ENCODE measurements around the gene FKBP1C. TPM values are rescaled to one million over a fixed set of nuclear protein-coding genes. Genes with fewer than 3 reads are reported as not detected.
"Not testable (repeated sequence)": the region's sequence is repeated elsewhere in the genome, so short reads cannot be mapped to it uniquely, and the experiment has no call there.

FKBP1C gene
- 0.89 TPM for polyA plus RNA-seq (2012; ENCODE audit: insufficient read length, low read depth)

DNA sequence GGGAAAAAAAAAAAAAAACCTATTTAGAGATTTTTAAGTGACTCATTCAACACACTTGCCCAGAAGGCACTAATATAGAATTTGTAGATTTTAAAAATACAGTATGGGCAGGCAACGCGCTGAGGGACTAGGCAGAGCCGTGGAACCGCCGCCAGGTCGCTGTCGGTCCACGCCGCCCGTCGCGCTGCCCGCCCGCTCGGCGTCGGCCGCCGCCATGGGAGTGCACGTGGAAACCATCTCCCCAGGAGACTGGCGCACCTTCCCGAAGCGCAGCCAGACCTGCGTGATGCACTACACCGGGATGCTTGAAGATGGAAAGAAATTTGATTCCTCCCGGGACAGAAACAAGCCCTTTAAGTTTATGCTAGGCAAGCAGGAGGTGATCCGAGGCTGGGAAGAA is at the start of gene FKBP1C:
Gene FKBP1C, plus strand, starts transcription at position 127 of the 400 bp plus-strand sequence.
- TF ChIP-seq POLR2AphosphoS5 (IDR thresholded peaks at IDR 0.05; ENCODE audit: low read depth, low read length); TAF1 (IDR thresholded peaks at IDR 0.05; ENCODE audit: borderline replicate concordance, insufficient read depth, low read length): not testable (repeated sequence)
- TF ChIP-seq, protein P1, sequence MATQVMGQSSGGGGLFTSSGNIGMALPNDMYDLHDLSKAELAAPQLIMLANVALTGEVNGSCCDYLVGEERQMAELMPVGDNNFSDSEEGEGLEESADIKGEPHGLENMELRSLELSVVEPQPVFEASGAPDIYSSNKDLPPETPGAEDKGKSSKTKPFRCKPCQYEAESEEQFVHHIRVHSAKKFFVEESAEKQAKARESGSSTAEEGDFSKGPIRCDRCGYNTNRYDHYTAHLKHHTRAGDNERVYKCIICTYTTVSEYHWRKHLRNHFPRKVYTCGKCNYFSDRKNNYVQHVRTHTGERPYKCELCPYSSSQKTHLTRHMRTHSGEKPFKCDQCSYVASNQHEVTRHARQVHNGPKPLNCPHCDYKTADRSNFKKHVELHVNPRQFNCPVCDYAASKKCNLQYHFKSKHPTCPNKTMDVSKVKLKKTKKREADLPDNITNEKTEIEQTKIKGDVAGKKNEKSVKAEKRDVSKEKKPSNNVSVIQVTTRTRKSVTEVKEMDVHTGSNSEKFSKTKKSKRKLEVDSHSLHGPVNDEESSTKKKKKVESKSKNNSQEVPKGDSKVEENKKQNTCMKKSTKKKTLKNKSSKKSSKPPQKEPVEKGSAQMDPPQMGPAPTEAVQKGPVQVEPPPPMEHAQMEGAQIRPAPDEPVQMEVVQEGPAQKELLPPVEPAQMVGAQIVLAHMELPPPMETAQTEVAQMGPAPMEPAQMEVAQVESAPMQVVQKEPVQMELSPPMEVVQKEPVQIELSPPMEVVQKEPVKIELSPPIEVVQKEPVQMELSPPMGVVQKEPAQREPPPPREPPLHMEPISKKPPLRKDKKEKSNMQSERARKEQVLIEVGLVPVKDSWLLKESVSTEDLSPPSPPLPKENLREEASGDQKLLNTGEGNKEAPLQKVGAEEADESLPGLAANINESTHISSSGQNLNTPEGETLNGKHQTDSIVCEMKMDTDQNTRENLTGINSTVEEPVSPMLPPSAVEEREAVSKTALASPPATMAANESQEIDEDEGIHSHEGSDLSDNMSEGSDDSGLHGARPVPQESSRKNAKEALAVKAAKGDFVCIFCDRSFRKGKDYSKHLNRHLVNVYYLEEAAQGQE (IDR thresholded peaks at IDR 0.05; ENCODE audit: insufficient read depth in 1 of 2, low read depth in 2 of 2, low read length in 2 of 2): not testable (repeated sequence)

DNA sequence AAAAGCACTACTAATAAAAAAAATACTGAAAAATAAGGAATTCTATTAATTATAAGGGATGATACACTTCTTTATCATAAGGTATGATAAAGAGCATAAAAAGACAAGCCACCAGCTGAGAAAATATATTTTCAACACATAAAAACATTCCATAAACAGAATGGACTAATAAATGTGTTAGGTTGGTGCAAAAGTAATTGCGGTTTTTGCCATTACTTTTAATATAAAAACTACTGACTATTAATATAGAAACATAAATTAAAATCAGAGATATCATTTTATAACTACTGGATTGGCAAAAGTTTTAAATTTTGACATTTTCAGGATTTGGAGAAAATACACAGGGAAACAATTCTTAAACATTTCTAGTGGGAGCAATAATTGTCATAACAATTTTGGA is 37.1 kb upstream of the FKBP1C start:
- no peak for TF ChIP-seq TAF1 (IDR thresholded peaks at IDR 0.05; ENCODE audit: borderline replicate concordance, insufficient read depth, low read length)
- no peak for TF ChIP-seq FOXP2 (optimal IDR thresholded peaks at IDR 0.05; ENCODE audit: borderline replicate concordance, extremely low read depth, extremely low read length, insufficient read depth)
- TF ChIP-seq, protein P1 (IDR thresholded peaks at IDR 0.05; ENCODE audit: insufficient read depth in 1 of 2, low read depth in 2 of 2, low read length in 2 of 2): no peak
- TF ChIP-seq POLR2AphosphoS5 (IDR thresholded peaks at IDR 0.05; ENCODE audit: low read depth, low read length): no peak
- TF ChIP-seq SIN3A (IDR thresholded peaks at IDR 0.05; ENCODE audit: borderline replicate concordance, insufficient read depth, low read length): no peak

- TF ChIP-seq SIN3A (IDR thresholded peaks at IDR 0.05; ENCODE audit: borderline replicate concordance, insufficient read depth, low read length): no peak
- no peak for TF ChIP-seq POLR2AphosphoS5 (IDR thresholded peaks at IDR 0.05; ENCODE audit: low read depth, low read length)
- no peak for TF ChIP-seq TAF1 (IDR thresholded peaks at IDR 0.05; ENCODE audit: borderline replicate concordance, insufficient read depth, low read length)
- TF ChIP-seq, protein P1 (IDR thresholded peaks at IDR 0.05; ENCODE audit: insufficient read depth in 1 of 2, low read depth in 2 of 2, low read length in 2 of 2): no peak
- no peak for TF ChIP-seq FOXP2 (optimal IDR thresholded peaks at IDR 0.05; ENCODE audit: borderline replicate concordance, extremely low read depth, extremely low read length, insufficient read depth)
These were observed 35.1 kb upstream of the FKBP1C start for GRCh38 chr6:63176181-63176580.

DNA sequence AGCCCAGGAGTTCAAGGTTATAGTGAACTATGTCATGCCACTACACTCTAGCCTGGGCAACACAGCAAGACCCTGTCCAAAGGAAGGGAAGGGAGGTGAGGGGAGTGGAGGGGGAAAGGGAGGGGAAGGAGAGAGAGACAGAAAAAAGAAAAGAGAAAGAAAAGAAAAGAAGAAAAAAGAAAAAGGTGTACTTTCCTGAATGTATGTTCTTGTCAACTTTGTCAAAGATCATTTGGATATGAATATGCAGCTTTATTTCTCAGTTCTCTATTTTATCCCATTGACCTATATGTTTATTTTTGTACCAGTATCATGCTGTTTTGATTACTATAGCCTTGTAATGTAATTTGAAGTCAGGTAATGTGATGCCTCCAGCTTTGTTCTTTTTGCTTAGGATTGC is 30.9 kb upstream of the FKBP1C start:
- TF ChIP-seq POLR2AphosphoS5 (IDR thresholded peaks at IDR 0.05; ENCODE audit: low read depth, low read length) (no peak), TAF1 (IDR thresholded peaks at IDR 0.05; ENCODE audit: borderline replicate concordance, insufficient read depth, low read length) (no peak), SIN3A (IDR thresholded peaks at IDR 0.05; ENCODE audit: borderline replicate concordance, insufficient read depth, low read length) (no peak), FOXP2 (optimal IDR thresholded peaks at IDR 0.05; ENCODE audit: borderline replicate concordance, extremely low read depth, extremely low read length, insufficient read depth) (no peak)
- TF ChIP-seq, protein P1 (IDR thresholded peaks at IDR 0.05; ENCODE audit: insufficient read depth in 1 of 2, low read depth in 2 of 2, low read length in 2 of 2): no peak

- TF ChIP-seq, protein P1 (IDR thresholded peaks at IDR 0.05; ENCODE audit: insufficient read depth in 1 of 2, low read depth in 2 of 2, low read length in 2 of 2): no peak
- TF ChIP-seq SIN3A (IDR thresholded peaks at IDR 0.05; ENCODE audit: borderline replicate concordance, insufficient read depth, low read length) (no peak), POLR2AphosphoS5 (IDR thresholded peaks at IDR 0.05; ENCODE audit: low read depth, low read length) (no peak), TAF1 (IDR thresholded peaks at IDR 0.05; ENCODE audit: borderline replicate concordance, insufficient read depth, low read length) (no peak), FOXP2 (optimal IDR thresholded peaks at IDR 0.05; ENCODE audit: borderline replicate concordance, extremely low read depth, extremely low read length, insufficient read depth) (no peak)
These were observed 24.3 kb upstream of the FKBP1C start for GRCh38 chr6:63186970-63187369.

All from PFSK-1 (cell line).